Measurements from ENCODE around the gene UTP25. TPM values are rescaled to one million over a fixed set of nuclear protein-coding genes. Genes with fewer than 3 reads are reported as not detected.

UTP25 gene, protein sequence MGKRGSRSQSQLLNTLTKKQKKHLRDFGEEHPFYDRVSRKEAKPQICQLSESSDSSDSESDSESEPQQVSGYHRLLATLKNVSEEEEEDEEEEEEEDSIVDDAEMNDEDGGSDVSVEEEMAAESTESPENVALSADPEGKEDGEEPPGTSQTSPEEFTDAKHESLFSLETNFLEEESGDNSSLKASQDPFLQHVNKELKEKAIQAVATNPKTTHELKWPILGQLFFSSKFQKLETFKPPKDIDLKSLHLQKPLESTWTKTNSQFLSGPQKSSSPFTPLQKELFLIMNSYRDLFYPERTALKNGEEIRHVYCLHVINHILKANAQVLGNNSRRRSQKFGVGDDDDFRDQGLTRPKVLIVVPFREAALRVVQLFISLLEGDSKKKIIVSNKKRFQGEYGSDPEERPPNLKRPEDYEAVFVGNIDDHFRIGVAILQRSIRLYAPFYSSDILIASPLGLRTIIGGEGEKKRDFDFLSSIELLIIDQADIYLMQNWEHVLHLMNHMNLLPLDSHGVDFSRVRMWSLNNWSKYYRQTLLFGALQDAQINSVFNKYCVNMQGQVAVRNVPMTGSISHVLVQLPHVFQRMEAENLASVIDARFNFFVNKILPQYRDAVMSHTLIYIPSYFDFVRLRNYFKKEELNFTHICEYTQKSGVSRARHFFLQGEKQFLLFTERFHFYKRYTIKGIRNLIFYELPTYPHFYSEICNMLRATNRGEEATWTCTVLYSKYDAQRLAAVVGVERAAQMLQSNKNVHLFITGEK
- 3.7 and 4.3 TPM in 2 replicates for total RNA-seq

GRCh38 chr1:209827384-209828262 lies at the start of gene UTP25:
Gene UTP25 (plus strand): TSS chr1:209827972. CDS start chr1:209828064, 92 bp downstream.

DNA sequence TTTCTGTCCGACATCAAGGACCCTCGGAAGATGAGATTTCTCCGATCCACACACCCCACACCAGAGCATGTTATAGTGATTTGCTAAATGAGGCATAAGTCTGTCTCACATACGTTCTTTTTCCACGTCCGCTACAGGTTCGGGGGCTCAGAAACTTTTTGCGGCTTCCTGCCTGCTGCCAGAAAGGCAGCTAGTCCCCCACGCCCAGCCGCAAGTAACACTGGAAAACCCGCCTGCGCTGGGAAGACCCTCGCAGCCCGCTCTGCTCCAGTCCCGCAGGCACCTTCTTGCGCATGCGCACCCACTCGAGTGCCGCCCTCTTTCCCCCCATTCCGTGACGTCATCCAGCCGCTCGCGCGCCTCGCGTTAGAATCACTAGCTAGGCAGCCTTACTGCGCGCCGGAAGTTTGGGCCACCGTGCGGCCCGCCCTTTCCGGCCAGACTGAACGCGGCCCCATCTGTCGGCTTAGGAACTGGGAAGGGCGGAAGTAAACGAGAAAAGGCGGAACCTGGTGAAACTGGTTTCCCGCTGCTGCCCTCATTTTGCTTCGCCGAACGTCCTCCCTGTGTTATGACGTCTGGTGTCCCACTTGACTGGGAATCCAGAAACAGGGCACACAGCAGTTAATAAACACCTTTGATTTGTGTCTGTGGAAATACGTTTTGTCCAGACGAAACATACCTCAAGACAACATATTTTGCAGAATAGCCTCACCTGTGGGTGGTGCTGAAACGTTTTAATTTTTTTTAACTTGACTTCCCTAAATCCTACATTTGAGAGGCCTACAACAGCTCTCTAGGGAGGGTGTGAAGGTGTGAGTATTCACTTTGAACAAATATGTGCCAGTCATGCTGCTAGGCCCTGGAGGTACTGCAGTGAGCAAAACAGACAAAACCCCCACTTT lies 43.3 kb upstream of the UTP25 start, which contains the start of gene C1orf74:
TSS of gene C1orf74 (minus strand) at position 295 of the 905 bp plus-strand sequence. CDS start 925 bp downstream, outside the sequence.

GRCh38 chr1:209805875-209806760 lies 21.7 kb upstream of the UTP25 start, which contains the start of gene IRF6:
Gene IRF6 (minus strand): TSS chr1:209806142. CDS start chr1:209801413, 4,729 bp downstream.

Other genes with a start within 250 kb of the UTP25 start
- gene CAMK1G, start 244.3 kb upstream of the UTP25 start, total RNA-seq = 7.1 and 15.9 TPM in 2 replicates
- 10.4 and 12.6 TPM in 2 replicates for gene LAMB3, start 175.5 kb upstream of the UTP25 start, total RNA-seq
- 57.6 and 76.7 TPM in 2 replicates for gene G0S2, start 152.6 kb upstream of the UTP25 start, total RNA-seq
- 155 and 182 TPM in 2 replicates for gene HSD11B1, start 123.1 kb upstream of the UTP25 start, total RNA-seq
- gene TRAF3IP3, start 71.9 kb upstream of the UTP25 start, total RNA-seq = not detected in 2 replicates
- gene C1orf74, start 43.4 kb upstream of the UTP25 start, total RNA-seq = 3.0 and 4.3 TPM in 2 replicates
- gene IRF6, start 21.8 kb upstream of the UTP25 start, total RNA-seq = 0.18 TPM in 1 of 2 replicates, not detected in the other
- 0.18 and 0.29 TPM in 2 replicates for gene SYT14, start 110.2 kb downstream of the UTP25 start, total RNA-seq